ENCODE results near the gene ABCB1. TPM values are rescaled to one million over a fixed set of nuclear protein-coding genes. Genes with fewer than 3 reads are reported as not detected.

ABCB1 gene
- polyA plus RNA-seq, 1 donor from 2014 or later = 1.6 TPM

- Histone ChIP-seq H3K4me3 (ENCODE audit: low read length) (no peak overlapping the region), H3K36me3 (ENCODE audit: insufficient read depth, low read length) (no peaks in the 10 kb centered on the region), H3K9me3 (ENCODE audit: low read length) (no peaks in the 10 kb centered on the region), H2AFZ (ENCODE audit: low read depth, low read length) (no peak overlapping the region), H3F3A (ENCODE audit: insufficient read depth, low read length, poor library complexity, severe bottlenecking) (no peaks in the 10 kb centered on the region), H3K9me2 (ENCODE audit: insufficient read depth, low read length) (no peaks in the 10 kb centered on the region), H3K27me3 (ENCODE audit: insufficient read depth, low read depth, low read length) (no peaks in the 10 kb centered on the region), H4K20me1 (ENCODE audit: insufficient read depth) (no peaks in the 10 kb centered on the region), H3K4me2 (ENCODE audit: low read length) (no peak overlapping the region), H3K9ac (ENCODE audit: low read length) (no peak overlapping the region), H3K27ac (ENCODE audit: low read length) (no peak overlapping the region), H3K79me2 (replicated peaks; ENCODE audit: insufficient read depth, low read length) (no peaks in the 10 kb centered on the region)
- TF ChIP-seq MXI1 (conservative IDR thresholded peaks at IDR 0.05; ENCODE audit: poor library complexity, severe bottlenecking) = no peak
- no peak for TF ChIP-seq POLR2AphosphoS5 (IDR thresholded peaks at IDR 0.05)
- TF ChIP-seq REST (IDR thresholded peaks at IDR 0.05; ENCODE audit: borderline replicate concordance) = no peak
- TF ChIP-seq EP300 (conservative IDR thresholded peaks at IDR 0.05; ENCODE audit: poor library complexity, severe bottlenecking) = no peak
- no peak for TF ChIP-seq EZH2 (IDR thresholded peaks at IDR 0.05; ENCODE audit: borderline replicate concordance, insufficient read depth, low read length, poor library complexity, severe bottlenecking)
- no peak for TF ChIP-seq TAF1 (IDR thresholded peaks at IDR 0.05; ENCODE audit: low read depth)
- no peak for TF ChIP-seq CTCF (IDR thresholded peaks at IDR 0.05; ENCODE audit: poor library complexity, severe bottlenecking)
- no peak for TF ChIP-seq SMC3 (conservative IDR thresholded peaks at IDR 0.05; ENCODE audit: poor library complexity)
- TF ChIP-seq RAD21 (conservative IDR thresholded peaks at IDR 0.05) = no peak
Measured at GRCh38 chr7:87528730-87529129, 72.0 kb downstream of the ABCB1 start.

GRCh38 chr7:87518735-87519134 is 81.9 kb downstream of the ABCB1 start:
- Histone ChIP-seq H3K27ac (ENCODE audit: low read length) (no peak overlapping the region), H3K4me3 (ENCODE audit: low read length) (no peak overlapping the region), H3K4me2 (ENCODE audit: low read length) (no peak overlapping the region), H3K27me3 (ENCODE audit: insufficient read depth, low read depth, low read length) (no peaks in the 10 kb centered on the region), H3K9ac (ENCODE audit: low read length) (no peak overlapping the region), H4K20me1 (ENCODE audit: insufficient read depth) (no peaks in the 10 kb centered on the region), H2AFZ (ENCODE audit: low read depth, low read length) (no peak overlapping the region), H3F3A (ENCODE audit: insufficient read depth, low read length, poor library complexity, severe bottlenecking) (no peaks in the 10 kb centered on the region), H3K9me3 (ENCODE audit: low read length) (no peaks in the 10 kb centered on the region), H3K9me2 (ENCODE audit: insufficient read depth, low read length) (no peaks in the 10 kb centered on the region), H3K79me2 (replicated peaks; ENCODE audit: insufficient read depth, low read length) (no peaks in the 10 kb centered on the region), H3K36me3 (ENCODE audit: insufficient read depth, low read length) (no peaks in the 10 kb centered on the region)
- TF ChIP-seq TAF1 (IDR thresholded peaks at IDR 0.05; ENCODE audit: low read depth) (no peak), MXI1 (conservative IDR thresholded peaks at IDR 0.05; ENCODE audit: poor library complexity, severe bottlenecking) (no peak), CTCF (IDR thresholded peaks at IDR 0.05; ENCODE audit: poor library complexity, severe bottlenecking) (no peak), POLR2AphosphoS5 (IDR thresholded peaks at IDR 0.05) (no peak), RAD21 (conservative IDR thresholded peaks at IDR 0.05) (no peak), SMC3 (conservative IDR thresholded peaks at IDR 0.05; ENCODE audit: poor library complexity) (no peak), EZH2 (IDR thresholded peaks at IDR 0.05; ENCODE audit: borderline replicate concordance, insufficient read depth, low read length, poor library complexity, severe bottlenecking) (no peak), EP300 (conservative IDR thresholded peaks at IDR 0.05; ENCODE audit: poor library complexity, severe bottlenecking) (no peak), REST (IDR thresholded peaks at IDR 0.05; ENCODE audit: borderline replicate concordance) (no peak)

Data from neural cell (in vitro differentiated cells).